Activated CD8-positive, alpha-beta memory T cell treated with anti-CD3 and anti-CD28 coated beads, Interleukin-2, amount 50 U/mL, for 4 hours (primary cell): Measurements from ENCODE around the gene XKR8.
"Not testable (repeated sequence)": the region's sequence is repeated elsewhere in the genome, so short reads cannot be mapped to it uniquely, and the experiment has no call there.

Experiments used
- DNase-seq: peaks from one replicate; pipeline ENCODE4 v3.0.0-alpha.2; 2020

XKR8 gene

GRCh38 chr1:27993241-27993640 is 33.5 kb downstream of the XKR8 start:
- no peak for DNase-seq

GRCh38 chr1:27994060-27994459 is 34.3 kb downstream of the XKR8 start:
- no peak for DNase-seq

GRCh38 chr1:27994526-27994925 is 34.8 kb downstream of the XKR8 start:
- not testable (repeated sequence) for DNase-seq

GRCh38 chr1:27999055-27999454 is 39.3 kb downstream of the XKR8 start:
- DNase-seq: no peak

- no peak for DNase-seq
These were observed 42.8 kb downstream of the XKR8 start for GRCh38 chr1:28002600-28002999.

- DNase-seq: not testable (repeated sequence)
These were observed 43.3 kb downstream of the XKR8 start for GRCh38 chr1:28003117-28003516.

- no peak for DNase-seq
These were observed 51.2 kb downstream of the XKR8 start for GRCh38 chr1:28010969-28011368.
